ENCODE measurements around the gene DIPK1B.

Gene DIPK1B

DNA sequence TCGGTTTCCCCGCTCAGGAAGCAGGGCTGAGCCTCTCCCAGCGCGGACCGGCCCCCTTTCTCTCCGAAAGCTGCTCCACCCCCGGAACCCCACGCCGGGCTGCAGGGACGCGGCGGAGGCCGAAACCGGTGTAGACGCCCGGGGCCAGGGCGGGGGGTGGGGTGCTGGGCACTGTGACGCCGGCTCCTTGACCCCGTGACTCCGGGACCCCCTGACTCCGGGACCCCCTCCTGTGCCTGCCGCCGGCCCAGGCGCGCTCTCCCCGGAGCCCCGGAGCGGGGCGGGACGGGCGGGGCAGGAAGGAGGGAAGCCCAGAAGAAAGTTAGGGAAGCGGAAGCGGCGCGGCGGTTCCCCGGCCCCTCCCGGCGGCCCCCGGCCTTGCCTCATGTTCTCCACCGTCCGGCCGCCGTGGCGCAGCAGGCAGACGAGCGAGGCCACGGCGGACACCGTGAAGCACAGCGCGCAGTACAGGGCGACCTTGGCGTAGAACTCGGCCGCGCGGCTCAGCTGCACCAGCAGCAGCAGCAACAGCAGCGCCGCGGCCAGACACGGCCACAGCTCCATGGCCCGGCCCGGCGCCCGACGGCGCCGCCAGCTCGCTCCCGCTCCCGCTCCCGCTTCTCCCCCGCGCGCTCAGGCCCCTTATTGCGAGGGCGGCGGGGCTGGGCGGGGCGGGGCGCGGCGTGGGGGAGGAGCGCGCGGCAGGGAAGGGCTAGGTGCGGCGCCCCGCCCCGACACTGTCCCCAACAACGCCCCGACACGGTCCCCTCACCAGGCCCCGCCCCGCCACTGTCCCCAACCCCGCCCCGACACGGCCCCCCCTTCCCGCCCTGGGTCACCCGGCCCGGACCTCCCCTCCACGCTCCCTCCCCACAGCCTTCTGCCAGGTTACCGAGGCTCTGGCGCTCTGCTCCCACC, 25.3 kb upstream of the DIPK1B start, which contains the start of gene AGPAT2:
TSS of gene AGPAT2 (minus strand) at position 664 of the 918 bp plus-strand sequence. CDS start at position 564, 100 bp downstream.
- DNase-seq (ENCODE audit: low read depth): peak; percentile 59

DNA sequence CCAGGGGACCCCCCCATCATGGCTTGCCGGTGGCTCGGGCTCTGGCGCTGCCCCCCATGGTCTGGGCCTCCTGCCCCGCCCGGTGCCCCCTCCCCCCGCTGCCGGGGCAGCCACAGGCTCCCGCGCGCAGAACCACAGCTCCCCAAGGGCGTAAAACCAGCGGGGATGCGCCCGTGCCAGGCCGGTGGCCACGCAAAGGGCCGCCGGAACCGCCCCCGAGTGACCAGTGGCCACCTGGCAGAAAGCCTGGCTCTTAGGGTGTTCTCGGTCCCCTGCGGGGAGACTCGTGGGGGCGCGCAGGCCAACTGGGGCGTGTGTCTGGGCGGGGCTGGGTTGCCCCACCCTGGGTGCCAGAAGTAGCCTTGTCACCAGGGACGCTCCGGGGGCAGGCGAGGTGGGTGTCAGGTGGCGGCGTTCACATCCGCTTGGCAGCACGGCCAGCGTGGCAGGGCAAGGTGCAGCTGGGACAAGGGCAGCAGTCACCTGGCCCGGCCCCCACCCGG, 24.6 kb upstream of the DIPK1B start:
- DNase-seq (ENCODE audit: low read depth): no peak

DNA sequence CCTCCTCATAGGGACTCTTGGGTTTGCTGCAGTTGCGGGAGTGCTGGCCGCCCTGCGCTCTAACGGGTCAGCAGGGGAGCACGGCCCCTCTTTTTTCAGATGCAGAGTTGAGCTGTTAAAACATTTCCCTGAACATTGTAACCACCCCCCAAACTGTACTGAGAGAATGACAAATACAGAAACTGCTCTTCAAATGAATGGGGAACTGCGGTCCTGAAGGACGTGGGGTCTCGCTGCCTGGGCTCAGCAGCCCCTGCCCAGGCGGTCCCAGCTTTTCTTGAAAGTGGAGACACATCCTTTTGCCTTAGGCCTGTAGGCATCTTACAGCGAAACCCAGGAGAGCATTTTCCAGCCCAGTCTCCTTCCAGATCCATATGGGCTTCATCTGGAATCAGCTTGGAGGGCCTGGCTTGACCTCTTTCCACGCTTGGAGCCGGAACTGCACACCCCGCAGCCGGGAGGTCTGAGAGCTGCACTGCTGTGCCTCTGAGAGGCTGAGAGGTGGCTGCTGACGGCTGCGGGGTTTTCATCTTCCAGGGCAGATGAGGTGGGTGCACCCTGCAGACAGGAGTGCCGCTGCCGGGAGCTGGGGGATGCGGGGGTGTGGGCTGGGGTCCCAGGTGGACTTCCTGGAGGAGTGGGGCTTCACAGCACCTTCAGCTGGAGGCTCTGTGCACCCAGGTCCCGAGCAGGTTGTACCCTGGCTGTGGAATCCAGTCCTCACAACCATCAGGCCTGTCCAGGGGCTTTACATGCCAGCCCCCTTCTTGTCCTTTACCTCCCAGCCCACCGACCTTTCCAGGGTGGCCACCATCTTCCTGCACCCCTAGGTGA, 23.9 kb upstream of the DIPK1B start:
- DNase-seq (ENCODE audit: low read depth): no peak

DNA sequence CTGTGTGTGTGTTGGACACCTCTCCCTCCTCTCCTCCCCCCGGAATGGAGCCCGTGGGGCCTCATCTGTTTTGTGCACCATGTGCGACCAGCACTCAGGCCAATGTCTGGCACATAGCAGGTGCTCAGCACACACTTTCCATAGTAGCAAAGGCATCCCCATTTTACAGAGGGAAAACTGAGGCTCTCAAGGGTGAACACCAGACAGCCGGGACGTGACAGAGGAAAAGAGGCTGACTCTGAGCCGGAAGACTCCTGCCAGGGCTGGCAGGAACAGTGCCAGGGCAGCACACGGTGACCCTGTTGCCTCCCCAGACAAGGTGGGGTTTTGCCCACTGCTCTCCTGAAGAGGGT, 23.3 kb upstream of the DIPK1B start:
- no peak for DNase-seq (ENCODE audit: low read depth)

DNA sequence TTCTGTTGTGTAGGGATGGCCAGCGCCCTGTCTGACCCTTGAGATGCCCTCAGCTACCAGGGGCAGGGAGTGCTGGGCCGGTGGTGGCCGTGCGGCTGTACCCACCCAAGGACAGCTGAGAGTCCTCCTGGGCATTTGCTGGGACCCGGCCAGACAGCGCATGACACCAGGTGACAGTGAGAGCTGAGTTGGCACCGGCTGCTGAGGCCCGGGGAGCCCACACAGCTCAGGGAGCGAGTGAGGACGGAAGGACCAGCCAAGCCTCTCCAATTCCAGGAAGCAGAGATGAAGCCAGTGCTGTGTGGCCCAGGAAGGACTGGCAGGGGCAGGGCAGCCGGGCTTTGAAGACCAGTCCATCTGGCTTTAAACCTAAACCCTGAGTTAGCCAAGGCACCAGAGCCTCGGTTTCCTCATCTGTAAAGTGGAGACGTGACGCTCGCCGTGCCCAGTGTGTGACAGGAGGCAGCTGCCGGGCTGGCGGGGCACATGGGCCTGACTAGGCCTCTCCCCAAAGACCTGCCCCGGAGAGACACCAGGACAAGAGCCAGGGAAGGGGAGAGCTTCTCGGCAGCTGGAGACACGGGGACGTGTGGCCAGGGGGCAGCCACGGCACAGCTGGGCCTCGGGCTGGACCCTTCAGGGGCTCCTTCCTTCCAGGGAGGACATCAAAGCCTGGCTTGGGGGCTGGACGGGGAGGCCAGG, 22.1 kb upstream of the DIPK1B start:
- no peak for DNase-seq (ENCODE audit: low read depth)

DNA sequence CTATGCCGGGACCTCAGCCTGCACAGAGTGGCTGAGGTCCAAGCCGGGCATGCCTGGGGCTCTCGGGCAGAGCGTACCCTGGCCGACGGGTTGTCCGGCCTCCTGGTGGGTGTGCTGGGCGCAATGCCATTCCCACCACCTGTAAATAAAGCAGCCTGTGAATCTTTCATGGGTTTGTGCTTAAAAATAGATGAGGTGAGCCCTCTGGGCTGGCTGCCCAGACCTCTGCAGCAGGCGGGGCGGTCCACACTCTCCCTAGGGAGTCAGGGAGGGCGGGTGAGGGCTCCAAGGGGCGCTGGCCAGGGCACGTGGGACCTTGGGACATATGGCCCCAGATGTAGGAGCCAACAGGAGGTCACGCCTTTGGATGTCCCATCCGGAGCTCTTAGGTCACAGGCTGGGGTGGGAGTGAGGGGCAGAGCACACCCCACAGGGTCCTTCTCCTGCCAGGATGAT, 21.5 kb upstream of the DIPK1B start:
- no peak for DNase-seq (ENCODE audit: low read depth)

DNA sequence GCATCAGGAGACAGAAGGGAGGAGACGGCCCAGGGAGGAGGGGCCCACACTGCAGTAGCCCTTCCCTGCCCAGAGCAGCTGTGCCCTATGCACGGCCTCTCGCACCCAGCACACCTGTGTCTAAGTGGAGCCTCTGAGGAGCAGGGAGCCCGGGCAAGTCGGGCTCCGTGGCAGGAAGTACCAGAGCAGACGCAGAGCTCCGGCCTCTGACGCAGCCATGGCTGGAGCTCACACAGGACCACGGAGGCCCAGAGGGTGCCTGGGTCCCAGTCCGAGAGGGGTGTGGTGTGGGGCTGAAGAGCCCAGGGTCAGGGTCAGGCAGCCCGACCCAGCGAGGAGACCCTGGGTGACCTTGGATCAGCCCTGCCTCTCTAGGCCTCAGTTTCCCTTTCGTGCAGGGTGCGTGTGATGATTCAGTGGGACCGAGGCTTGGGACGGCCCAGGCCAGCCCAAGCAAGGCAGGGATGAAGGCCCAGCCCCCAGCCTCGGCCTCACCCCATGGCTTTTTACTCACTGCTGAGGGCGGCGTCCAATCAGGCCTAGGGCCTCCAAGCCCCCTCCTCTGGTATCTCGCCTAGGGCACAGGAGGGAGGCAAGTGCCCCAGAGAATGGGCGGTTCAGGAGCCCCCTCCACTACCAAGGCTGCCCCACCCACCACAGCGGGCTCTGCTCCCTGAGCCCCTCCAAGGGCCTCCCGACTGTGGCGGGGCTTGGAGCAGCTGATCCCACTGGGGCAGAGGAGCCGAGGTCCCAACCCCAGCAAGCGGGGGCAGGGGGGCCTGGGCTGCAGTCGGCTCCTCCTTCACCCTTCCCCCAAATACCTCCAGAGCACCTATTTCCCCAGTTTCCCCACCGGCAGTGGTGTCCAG, 20.8 kb upstream of the DIPK1B start:
- DNase-seq (ENCODE audit: low read depth): no peak

DNA sequence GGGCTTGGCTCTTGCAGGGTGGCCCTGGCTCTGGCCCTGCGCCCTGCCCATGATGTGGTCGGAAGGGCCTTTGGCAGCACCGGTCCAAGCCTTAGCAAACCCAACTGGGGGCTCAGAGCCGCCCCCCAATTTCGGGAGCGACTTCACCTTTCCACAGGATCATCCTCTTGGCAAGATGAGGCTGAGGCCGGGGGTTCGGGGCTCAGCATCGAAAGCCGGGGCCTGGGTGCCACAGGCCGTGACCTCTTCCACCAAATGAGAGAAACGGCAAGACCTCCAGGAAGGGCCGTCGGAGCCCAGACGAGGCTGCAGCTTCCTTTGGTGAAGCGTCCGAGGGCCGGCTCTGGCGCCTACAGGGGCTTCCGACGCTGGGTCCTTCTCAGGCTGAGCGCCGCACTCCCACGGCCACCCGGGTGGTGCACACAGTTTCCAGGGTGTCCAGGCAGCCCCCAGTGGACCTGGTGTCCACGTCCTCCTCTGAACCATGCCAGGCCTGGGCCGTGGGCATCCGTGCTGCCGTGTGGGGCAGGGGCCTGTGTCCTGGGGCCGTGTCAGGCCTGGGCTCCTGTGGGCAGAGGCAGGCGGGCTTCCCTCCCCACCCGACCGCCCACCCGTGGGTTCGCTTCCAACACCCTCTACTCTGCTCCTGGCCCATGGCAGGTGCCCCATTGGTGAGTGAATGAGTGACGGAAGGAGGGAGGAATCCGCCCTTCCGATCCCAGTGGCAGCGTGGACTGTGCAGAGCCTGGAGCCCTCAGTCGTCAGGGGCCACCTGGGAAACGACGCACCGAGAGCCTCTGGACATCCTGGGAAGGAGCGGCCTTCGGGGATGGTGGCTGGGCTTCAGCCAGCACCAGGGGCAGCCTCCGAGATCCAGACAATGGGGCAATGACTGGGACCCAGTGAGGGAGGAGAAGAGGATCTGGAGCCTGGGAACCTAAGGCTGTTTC, 19.9 kb upstream of the DIPK1B start:
- no peak for DNase-seq (ENCODE audit: low read depth)

DNA sequence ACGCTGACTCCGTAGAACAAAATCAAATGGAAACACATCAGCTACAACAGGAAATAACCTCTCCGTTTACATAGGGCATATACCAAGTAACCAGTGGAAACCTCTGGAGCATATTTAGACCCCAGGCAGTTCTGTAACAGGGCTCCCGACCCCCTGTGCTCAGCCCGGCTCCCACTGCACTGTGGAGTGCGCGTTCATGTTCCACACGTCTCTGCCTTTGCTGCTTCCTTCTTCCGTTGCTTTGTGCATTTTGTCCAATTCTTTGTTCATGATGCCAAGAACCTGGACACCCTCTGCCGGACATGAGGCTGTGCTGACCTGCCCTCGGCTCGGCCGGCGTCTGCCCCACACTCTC, 19.3 kb upstream of the DIPK1B start:
- no peak for DNase-seq (ENCODE audit: low read depth)

DNA sequence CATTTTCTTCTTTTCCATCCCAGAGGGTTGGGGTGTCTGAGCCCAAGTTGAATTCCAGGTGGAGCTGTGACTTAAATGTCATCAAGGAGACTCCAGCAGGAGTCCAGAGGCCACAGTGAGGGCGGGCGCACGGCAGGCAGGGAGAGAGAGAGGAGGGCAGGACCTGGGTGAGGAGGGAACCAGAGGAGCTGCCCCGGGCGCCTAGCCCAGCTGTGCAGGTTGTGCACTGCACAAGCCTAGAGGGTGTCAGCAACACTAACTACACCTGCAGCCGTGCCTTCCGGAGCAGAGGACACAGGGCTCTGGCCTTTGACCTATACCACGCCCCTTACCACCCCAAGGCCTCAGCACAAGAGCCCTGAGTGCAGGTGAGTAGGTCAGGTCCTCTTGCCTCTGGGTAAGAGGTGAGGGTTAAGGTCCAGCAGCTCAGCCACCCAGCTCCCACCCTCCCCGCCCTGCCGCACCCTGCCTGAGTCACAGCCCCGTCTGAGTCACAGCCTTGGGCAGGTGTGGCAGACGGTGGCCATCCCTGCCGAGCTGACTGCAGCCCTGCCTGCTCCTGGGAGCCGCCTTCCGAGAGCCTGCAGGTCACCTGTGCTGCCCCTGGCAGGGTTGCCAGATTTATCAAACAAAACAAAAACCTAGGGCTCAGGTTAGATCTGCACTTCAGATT, 18.7 kb upstream of the DIPK1B start:
- peak; percentile 75 for DNase-seq (ENCODE audit: low read depth)

DNA sequence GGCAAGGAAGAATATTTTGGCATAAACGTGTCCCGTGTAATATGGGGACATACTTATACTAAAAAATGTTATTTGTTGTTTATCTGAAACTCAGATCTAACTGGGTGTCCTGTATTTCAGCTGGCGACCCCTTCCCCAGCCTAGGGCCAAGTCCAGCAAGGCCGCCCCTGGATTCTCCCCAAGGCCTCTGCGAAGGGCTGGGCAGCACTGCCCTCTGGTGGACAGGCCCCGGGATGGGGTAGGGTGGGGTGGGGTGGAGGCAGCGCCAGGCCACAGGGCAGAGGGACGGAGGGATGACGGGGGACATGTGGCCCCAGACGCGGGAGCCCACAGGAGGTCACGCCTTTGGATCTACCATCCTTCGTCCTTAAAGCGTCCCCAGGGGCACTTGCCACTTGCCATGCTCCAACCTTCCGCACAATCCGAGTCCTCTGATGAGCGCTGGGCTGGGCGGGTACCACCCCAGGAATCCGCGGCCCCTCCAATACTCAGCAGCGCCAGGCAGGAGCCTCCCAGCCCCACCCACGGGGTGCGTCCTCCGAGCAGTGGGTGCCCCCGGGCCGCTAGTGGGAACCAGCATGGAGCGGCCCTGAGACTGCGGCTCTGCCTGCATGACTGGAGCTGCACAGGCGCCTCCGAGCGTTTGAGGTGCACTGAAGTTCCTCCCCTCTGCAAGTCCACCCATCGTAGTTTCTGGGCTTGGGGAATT, 18.1 kb upstream of the DIPK1B start:
- DNase-seq (ENCODE audit: low read depth): peak; percentile 67

DNA sequence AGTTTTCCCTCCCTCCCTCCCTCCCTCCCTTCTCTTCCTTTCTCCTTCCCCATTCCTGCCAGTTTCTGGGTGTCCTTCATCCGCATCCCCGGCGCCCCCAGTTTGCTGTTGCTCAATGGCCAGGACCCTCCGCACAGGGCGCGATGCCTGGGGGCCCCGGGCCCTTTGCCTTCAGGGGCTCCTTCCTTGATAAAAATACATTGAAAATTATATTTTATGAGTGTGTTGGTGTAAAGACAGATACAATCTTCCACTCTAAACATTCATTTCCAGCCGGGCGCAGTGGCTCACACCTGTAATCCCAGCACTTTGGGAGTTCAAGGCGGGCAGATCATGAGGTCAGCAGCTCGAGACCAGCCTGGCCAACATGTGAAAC, 17.5 kb upstream of the DIPK1B start:
- DNase-seq (ENCODE audit: low read depth): no peak

DNA sequence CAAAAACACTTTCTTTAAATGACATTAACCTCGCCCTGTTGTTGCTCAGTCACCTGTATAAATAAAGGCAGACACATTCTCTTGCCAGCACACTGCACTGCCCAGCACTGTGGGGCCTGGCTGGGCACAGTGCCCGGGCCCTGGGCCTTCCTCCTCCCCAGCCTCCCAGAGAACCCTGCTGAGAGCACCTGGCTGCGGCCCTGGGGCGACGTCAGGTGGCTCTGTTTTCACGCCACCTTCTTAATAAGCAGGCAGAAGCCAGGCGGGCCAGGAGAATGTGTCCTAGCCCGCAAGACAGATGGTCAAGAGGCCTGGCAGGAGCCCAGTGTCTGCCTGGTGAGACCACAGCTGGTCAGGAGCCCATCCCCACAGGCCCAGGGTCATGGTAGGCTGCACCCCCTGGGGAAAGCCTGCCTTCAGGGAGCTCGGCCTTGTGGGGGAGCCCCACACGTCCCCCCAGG, 16.9 kb upstream of the DIPK1B start:
- no peak for DNase-seq (ENCODE audit: low read depth)

DNA sequence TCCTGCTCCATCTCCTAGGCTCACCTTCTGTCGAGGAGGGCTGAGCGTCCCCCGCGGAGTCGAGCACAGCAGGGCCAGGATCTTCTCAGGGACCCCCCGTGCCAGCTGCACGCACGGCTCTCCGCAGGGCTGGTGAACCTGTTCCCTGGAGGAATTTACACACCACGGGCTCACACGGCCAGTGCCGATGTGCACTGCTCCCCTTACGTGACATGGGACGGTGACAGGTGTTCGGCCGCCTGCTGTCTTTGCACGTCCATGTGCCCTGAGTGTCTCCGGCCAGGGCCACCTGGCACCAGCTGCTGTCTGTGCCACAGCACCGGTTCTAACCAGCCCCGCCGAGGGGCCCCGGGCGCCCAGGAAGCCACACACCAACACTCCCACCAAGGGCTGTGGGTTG, 16.4 kb upstream of the DIPK1B start:
- DNase-seq (ENCODE audit: low read depth): no peak

DNA sequence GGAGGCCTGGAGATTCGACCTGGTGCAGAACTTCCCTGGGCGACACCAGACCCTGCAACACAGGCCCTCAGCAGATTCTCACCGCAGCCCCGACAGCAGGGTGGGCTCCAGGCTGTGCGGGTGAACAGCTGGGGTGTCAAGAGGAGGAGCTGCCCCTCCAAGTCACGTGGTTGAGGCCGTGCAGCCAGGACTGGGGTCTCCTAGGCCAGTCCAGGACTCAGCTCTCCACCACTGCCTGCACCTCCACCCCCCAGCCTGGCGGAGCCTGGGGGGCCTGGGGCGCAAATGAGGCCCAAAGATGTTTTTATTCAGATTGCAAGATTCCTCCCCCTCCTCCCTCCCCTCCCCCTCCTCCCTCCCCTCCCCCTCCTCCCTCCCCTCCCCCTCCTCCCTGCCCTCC, 15.9 kb upstream of the DIPK1B start:
- no peak for DNase-seq (ENCODE audit: low read depth)

DNA sequence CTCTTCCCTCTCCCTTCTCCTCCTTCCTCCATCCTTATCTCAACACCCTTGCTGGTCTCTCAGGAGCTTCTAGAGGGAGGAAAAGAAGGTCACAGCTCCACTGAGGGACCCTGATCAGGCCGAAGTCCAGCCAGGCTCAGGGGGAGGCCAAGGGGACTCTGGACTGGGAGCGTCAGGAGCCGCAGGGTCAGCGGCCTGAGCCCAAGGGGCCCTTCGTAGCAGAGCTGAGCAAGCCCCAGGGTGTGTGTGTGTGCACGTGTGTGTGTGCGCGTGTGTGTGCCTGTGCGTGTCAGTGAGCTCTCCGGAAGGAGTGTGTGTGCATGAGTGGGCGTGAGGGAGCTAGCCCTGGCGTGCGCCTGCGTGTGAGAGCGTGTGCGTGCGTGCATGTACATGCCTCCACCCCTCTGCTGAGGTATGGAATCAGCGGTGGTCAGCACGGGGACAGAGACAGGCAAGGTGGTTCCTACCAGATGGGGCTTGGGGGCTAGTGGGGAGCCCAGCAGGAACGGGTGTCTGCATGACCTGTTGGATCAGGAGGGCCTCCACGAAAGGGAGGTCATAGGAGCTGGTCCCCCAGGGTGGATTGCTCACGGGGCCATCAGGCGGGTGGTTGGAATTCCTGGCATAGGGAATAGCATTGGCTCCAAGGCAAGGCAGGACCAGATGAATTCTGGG, 15.1 kb upstream of the DIPK1B start:
- DNase-seq (ENCODE audit: low read depth): no peak

DNA sequence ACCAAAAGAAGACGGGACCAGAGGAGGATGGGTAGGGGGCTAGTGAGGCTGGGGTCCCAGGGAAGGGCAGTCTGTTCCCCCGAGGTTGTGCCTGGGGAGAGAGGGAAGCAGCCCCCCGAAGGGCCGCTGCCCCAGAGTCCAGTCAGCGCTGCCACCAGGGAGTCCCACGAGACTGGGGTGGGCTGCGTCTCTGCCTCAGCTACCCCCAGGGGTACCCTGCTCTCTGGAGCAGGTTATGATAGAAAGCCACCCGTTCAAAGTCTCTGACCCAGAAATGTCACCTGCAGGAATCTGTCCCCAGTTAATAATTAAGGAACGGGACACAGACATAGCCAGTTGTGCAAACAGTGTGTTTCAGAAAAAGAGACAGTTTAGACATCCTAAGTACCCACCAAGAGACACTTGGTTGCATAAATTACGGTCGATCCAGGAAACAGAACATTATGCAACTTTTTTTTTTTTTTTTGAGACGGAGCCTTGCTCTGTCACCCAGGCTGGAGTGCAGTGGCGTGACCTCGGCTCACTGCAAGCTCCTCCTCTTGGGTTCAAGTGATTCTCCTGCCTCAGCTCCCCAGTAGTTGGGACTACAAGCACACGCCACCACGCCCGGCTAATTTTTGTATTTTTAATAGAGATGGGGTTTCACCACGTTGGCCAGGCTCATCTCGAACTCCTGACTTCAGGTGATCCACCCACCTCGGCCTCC, 14.4 kb upstream of the DIPK1B start:
- DNase-seq (ENCODE audit: low read depth): no peak

Measured in ELR (cell line).